Measurements from ENCODE around the gene SLC22A24.
"Not testable (repeated sequence)": the region's sequence is repeated elsewhere in the genome, so short reads cannot be mapped to it uniquely, and the experiment has no call there.

Gene SLC22A24, protein sequence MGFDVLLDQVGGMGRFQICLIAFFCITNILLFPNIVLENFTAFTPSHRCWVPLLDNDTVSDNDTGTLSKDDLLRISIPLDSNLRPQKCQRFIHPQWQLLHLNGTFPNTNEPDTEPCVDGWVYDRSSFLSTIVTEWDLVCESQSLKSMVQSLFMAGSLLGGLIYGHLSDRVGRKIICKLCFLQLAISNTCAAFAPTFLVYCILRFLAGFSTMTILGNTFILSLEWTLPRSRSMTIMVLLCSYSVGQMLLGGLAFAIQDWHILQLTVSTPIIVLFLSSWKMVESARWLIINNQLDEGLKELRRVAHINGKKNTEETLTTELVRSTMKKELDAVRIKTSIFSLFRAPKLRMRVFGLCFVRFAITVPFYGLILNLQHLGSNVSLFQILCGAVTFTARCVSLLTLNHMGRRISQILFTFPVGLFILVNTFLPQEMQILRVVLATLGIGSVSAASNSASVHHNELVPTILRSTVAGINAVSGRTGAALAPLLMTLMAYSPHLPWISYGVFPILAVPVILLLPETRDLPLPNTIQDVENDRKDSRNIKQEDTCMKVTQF

DNA sequence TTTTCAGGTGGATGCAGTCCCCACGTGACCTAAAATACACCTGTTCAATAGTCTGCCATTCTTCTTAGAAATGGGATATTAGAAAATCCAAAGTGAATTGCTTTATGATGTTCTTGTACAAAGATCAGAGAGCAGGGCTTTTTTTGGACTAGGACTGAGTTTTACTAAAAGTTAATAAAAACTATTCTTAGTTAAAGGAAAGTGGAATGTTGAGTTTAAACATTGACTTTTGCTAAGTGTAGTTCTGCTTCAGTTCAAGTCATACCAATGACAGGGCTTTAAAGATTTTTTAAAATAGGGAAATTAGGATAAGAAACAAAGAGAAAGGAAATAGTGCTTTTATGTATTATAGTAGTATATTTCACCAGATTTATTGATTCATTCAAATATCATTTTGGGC lies at the start of gene SLC22A24:
Gene SLC22A24, minus strand, starts transcription at position 101 of the 400 bp plus-strand sequence. CDS start 442 bp downstream, outside the sequence.
- no peak within 1 kb of the TSS for H3K4me3 ChIP-seq (ENCODE audit: low read length)
- H3K27me3 ChIP-seq (ENCODE audit: insufficient read depth, low read length) = no peaks in the 10 kb centered on the region

DNA sequence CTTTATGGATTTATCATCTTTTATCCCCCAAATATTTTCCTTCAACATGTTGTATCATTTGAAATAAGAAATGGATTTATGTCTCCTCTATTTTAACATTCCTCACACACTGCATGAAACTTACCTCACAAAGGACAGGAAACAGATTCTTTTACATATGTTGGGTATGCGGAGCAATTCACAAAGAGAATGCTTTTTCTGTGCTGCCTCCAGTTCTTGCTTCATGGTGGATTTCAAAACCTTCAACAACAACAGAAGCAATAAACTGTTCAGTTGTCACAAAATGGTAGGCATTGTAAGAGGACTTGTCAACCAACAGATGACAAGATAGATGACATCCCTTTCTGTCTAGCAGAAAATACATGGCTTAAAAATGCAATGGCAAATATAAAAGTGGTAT lies 36.5 kb upstream of the SLC22A24 start:
- no peaks in the 10 kb centered on the region for H3K4me1 ChIP-seq (ENCODE audit: insufficient read depth, low read length)
- H3K36me3 ChIP-seq (ENCODE audit: insufficient read depth, low read length) = no peaks in the 10 kb centered on the region
- no peak overlapping the region for H3K4me3 ChIP-seq (ENCODE audit: low read length)
- H3K9me3 ChIP-seq (ENCODE audit: low read length) = no peaks in the 10 kb centered on the region
- no peaks in the 10 kb centered on the region for H3K27me3 ChIP-seq (ENCODE audit: insufficient read depth, low read length)
- no peak overlapping the region for H2AFZ ChIP-seq (ENCODE audit: low read depth, low read length)

More for the DNA sequence above, at the start of gene SLC22A24:
- Histone ChIP-seq H3K4me1 (ENCODE audit: insufficient read depth, low read length) (no peaks in the 10 kb centered on the region), H3K9me3 (ENCODE audit: low read length) (no peaks in the 10 kb centered on the region), H3K36me3 (ENCODE audit: insufficient read depth, low read length) (no peaks in the 10 kb centered on the region), H2AFZ (ENCODE audit: low read depth, low read length) (no peak within 1 kb of the TSS)

DNA sequence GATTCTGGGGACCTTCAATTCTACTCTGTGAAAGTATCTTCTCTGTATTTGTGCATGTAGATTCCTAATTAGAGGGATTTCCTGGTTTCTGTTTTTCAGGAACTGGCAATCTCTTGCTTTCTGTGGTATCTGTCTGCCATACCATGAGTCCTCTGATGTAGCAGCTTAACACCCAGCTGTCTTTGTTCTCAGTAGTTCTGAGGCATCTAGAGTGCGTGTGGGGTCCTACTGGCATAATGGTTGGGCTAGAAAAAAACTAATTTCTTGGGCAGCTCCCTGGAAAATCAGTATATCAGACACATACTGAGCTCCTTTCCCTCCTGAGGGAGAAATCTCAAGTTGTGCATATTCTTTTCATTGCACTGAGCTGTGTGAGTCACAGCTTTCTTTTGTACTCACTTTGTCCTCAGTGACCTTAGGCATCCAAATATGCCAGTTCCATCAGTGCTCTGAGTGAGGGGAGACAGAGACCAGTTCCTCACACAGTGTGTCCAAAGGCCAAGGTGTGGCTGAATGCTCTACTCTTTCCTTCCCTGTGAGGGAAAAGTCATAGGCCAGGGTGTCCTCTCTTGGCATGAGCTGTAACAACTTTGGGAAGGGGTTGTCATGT lies 35.5 kb upstream of the SLC22A24 start:
- Histone ChIP-seq H3K4me3 (ENCODE audit: low read length) (no peak overlapping the region), H3K27me3 (ENCODE audit: insufficient read depth, low read length) (no peaks in the 10 kb centered on the region), H3K36me3 (ENCODE audit: insufficient read depth, low read length) (no peaks in the 10 kb centered on the region), H2AFZ (ENCODE audit: low read depth, low read length) (no peak overlapping the region), H3K4me1 (ENCODE audit: insufficient read depth, low read length) (no peaks in the 10 kb centered on the region), H3K9me3 (ENCODE audit: low read length) (no peaks in the 10 kb centered on the region)

DNA sequence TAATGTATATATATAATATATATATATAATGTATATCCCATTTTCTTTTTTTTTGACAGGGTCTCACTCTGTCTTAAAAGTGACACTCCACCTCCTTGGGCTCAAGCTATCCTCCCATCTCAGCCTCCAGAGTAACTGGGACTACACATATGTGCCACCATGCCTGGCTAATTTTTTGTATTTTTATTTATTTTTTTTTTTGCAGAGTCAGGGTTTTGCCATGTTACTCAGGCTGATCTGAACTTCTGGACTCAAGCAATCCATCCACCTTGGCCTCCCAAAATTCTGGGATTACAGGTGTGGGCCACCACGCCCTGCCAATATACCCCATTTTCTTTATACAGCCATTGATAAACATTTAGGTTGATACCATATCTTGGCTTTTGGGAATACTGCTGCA lies 33.9 kb upstream of the SLC22A24 start:
- Histone ChIP-seq H3K4me1 (ENCODE audit: insufficient read depth, low read length) (no peaks in the 10 kb centered on the region), H3K4me3 (ENCODE audit: low read length) (no peak overlapping the region), H2AFZ (ENCODE audit: low read depth, low read length) (no peak overlapping the region), H3K27me3 (ENCODE audit: insufficient read depth, low read length) (no peaks in the 10 kb centered on the region), H3K36me3 (ENCODE audit: insufficient read depth, low read length) (no peaks in the 10 kb centered on the region), H3K9me3 (ENCODE audit: low read length) (no peaks in the 10 kb centered on the region)

DNA sequence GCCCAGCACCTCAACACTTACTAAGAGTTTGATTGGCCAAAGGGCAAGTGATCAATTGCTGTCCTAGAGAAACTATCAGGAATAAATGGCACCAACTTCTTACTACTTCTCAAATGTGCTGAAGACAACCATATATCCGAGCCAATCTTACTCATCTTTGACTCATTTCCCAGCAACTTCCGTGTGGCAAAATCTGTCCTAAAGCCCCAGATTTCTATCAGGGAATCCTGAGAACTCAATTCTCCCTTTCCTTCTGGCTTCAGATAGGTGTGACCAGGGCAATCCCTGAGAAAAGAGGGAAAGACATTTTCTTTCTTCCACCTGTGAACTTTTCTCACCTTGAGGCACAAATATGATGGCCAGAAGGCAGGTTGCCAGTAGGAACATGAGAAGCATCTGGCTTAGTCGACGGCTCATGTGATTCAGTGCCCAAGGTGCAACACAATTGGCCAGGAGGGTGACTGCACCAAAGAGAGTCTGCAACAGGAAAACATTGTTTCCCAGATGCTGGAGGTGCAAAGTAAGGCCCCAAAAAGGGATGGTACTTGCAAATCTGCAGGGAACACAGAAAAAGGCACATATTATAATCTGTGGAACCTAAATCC lies 21.8 kb upstream of the SLC22A24 start:
- H3K9me3 ChIP-seq (ENCODE audit: low read length) = no peaks in the 10 kb centered on the region
- H3K4me1 ChIP-seq (ENCODE audit: insufficient read depth, low read length) = no peaks in the 10 kb centered on the region
- H3K36me3 ChIP-seq (ENCODE audit: insufficient read depth, low read length) = no peaks in the 10 kb centered on the region
- H2AFZ ChIP-seq (ENCODE audit: low read depth, low read length) = no peak overlapping the region
- no peaks in the 10 kb centered on the region for H3K27me3 ChIP-seq (ENCODE audit: insufficient read depth, low read length)
- no peak overlapping the region for H3K4me3 ChIP-seq (ENCODE audit: low read length)

DNA sequence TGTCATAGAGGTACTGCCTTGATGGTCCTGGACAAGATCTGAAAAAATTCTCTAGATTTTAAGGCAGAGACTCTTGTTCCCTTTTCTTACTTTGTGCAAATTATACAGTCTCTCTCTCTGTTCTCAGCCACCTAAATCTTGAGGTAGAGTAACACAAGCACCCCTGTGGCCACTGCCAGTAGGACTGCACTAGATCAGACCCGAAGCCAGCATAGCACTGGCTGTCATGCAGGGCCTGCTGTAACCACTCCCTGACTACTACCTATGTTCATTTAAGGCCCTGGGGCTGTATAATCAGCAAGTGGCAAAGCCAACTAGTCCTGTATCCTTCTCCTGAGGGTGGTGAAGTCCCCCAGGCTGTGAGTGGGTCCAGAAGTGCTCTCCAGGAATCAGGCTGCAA lies 11.8 kb upstream of the SLC22A24 start:
- Histone ChIP-seq H3K9me3 (ENCODE audit: low read length) (no peaks in the 10 kb centered on the region), H3K36me3 (ENCODE audit: insufficient read depth, low read length) (no peaks in the 10 kb centered on the region), H2AFZ (ENCODE audit: low read depth, low read length) (no peak overlapping the region), H3K4me3 (ENCODE audit: low read length) (no peak overlapping the region), H3K4me1 (ENCODE audit: insufficient read depth, low read length) (no peaks in the 10 kb centered on the region), H3K27me3 (ENCODE audit: insufficient read depth, low read length) (no peaks in the 10 kb centered on the region)

DNA sequence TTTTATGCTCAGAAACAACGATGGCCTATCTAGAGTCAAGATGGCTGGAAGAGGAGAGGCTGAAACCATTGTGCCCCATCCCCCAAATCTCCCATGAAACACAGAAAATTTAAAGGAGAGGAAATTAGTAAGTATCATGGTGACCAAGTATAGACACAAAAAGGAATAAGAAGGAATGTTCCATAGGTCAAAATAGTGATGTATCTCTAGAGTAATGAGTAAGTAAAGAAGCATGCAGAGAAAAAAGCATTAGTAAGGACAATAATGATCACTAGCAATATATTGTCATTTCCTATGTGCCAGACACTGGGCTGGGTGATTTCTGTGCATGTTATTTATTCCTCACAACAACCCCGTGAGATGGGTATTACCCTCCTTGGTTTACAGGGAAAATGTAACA lies 2.6 kb upstream of the SLC22A24 start:
- Histone ChIP-seq H3K27me3 (ENCODE audit: insufficient read depth, low read length) (no peaks in the 10 kb centered on the region), H3K4me1 (ENCODE audit: insufficient read depth, low read length) (no peaks in the 10 kb centered on the region), H2AFZ (ENCODE audit: low read depth, low read length) (no peak overlapping the region), H3K9me3 (ENCODE audit: low read length) (no peaks in the 10 kb centered on the region), H3K4me3 (ENCODE audit: low read length) (no peak overlapping the region), H3K36me3 (ENCODE audit: insufficient read depth, low read length) (no peaks in the 10 kb centered on the region)

DNA sequence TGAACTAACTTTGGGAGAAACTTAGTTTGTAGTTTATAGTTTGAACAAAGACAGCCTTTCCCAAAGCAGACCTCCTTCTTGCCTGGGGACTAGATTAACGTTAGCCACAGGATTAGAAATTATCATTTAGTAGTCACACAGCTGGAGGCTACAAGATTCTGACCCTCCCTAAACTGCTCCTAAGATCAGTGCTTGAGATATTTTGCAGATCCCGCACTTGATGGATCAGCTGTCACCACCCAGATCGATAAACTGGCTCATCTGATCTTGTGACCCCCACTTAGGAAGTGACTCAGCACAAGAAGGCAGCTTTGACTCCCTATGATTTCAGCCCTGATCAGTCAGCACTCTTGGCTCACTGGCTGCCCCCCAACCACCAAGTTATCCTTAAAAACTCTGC lies 1.6 kb downstream of the SLC22A24 start:
- Histone ChIP-seq H3K4me1 (ENCODE audit: insufficient read depth, low read length) (no peaks in the 10 kb centered on the region), H2AFZ (ENCODE audit: low read depth, low read length) (no peak overlapping the region), H3K36me3 (ENCODE audit: insufficient read depth, low read length) (no peaks in the 10 kb centered on the region), H3K4me3 (ENCODE audit: low read length) (no peak overlapping the region), H3K9me3 (ENCODE audit: low read length) (no peaks in the 10 kb centered on the region), H3K27me3 (ENCODE audit: insufficient read depth, low read length) (no peaks in the 10 kb centered on the region)

DNA sequence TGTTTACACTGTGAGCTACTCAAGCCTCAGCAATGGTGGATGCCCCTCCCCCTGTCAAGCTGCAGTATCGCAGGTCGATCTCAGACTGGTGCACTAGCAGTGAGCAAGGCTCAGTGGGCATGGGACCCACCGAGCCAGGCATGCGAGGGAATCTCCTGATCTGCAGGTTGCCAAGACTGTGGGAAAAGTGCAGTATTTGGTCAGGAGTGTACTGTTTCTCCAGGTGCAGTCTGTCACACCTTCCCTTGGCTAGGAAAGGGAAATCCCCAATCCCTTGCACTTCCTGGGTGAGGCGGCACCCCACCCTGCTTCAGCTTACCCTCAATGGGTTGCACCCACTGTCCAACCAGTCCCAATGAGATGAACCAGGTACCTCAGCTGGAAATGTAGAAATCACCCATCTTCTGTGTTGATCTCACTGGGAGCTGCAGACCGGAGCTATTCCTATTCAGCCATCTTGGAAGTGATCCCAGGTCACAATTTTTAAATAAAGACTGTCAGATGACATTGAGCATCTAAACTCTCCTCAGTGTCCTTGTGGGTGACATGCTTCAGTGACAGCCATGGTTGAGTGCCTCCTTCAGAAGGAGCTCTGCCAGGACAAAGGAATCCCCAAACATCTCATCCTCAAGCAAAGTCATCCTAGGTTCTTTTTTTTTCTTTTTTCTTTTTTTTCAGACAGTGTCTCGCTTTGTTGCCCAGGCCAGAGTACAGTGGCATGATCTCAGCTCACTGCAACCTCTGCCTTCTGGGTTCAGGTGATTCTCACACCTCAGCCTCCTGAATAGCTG lies 10.8 kb downstream of the SLC22A24 start:
- Histone ChIP-seq H3K4me1 (ENCODE audit: insufficient read depth, low read length) (no peaks in the 10 kb centered on the region), H3K9me3 (ENCODE audit: low read length) (no peaks in the 10 kb centered on the region), H2AFZ (ENCODE audit: low read depth, low read length) (no peak overlapping the region), H3K4me3 (ENCODE audit: low read length) (no peak overlapping the region), H3K27me3 (ENCODE audit: insufficient read depth, low read length) (no peaks in the 10 kb centered on the region), H3K36me3 (ENCODE audit: insufficient read depth, low read length) (no peaks in the 10 kb centered on the region)

DNA sequence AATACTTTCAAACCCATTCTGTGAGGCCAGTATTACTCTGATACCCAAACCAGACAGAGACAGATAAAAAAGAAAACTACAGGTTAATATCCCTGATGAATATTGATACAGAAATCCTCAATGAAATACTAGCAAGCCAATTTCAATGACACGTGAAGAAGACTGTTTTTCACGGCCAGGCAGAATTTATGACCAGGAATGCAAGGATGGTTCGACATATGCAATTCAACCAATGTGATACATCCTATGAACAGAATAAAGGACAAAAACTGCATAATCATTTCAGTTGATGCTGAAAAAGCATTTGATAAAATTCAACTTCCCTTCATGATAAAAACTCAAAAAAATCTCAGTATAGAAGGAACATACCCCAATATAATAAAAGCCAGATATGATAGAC lies 44.5 kb downstream of the SLC22A24 start:
- no peak overlapping the region for H3K4me3 ChIP-seq (ENCODE audit: low read length)
- no peaks in the 10 kb centered on the region for H3K4me1 ChIP-seq (ENCODE audit: insufficient read depth, low read length)
- no peaks in the 10 kb centered on the region for H3K36me3 ChIP-seq (ENCODE audit: insufficient read depth, low read length)
- no peak overlapping the region for H2AFZ ChIP-seq (ENCODE audit: low read depth, low read length)
- H3K27me3 ChIP-seq (ENCODE audit: insufficient read depth, low read length) = no peaks in the 10 kb centered on the region
- no peaks in the 10 kb centered on the region for H3K9me3 ChIP-seq (ENCODE audit: low read length)

DNA sequence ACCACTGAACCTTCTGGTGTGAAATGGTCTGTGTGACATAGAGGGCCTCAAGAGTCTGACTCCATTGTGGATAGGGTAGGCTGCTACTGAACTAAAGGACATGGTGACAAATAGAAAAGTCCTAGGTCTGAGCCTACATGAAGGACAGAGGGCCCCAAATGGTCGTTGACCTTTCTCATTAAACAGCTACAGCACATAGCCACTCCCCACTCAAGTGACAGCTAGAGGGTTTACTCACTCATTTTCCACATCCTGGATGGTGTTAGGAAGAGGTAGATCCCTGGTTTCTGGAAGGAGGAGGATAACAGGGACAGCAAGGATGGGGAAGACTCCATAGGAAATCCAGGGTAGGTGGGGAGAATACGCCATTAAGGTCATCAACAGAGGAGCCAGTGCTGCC lies 63.3 kb downstream of the SLC22A24 start:
- no peaks in the 10 kb centered on the region for H3K36me3 ChIP-seq (ENCODE audit: insufficient read depth, low read length)
- H3K27me3 ChIP-seq (ENCODE audit: insufficient read depth, low read length) = peaks cover 6% of the 10 kb centered on the region
- no peaks in the 10 kb centered on the region for H3K4me1 ChIP-seq (ENCODE audit: insufficient read depth, low read length)

DNA sequence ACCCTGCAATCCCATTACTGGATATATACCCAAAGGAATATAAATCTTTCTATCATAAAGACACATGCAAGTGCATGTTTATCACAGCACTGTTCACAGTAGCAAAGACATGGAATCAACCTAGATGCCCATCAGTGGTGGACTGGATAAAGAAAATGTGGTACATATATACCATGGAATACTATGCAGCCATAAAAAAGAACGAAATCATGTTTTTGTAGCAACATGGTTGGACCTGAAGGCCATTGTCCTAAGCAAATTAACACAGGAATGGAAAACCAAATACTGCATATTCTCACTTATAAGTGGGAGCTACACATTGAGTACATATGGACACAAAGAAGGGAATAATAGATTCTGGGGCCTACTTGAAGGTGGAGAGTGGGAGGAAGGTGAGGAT lies 97.8 kb downstream of the SLC22A24 start:
- not testable (repeated sequence) for H3K4me3 ChIP-seq (ENCODE audit: low read length); H2AFZ ChIP-seq (ENCODE audit: low read depth, low read length); H3K27me3 ChIP-seq (ENCODE audit: insufficient read depth, low read length); H3K4me1 ChIP-seq (ENCODE audit: insufficient read depth, low read length); H3K36me3 ChIP-seq (ENCODE audit: insufficient read depth, low read length); H3K9me3 ChIP-seq (ENCODE audit: low read length)

More for the DNA sequence above, 63.3 kb downstream of the SLC22A24 start:
- no peaks in the 10 kb centered on the region for H3K9me3 ChIP-seq (ENCODE audit: low read length)
- H2AFZ ChIP-seq (ENCODE audit: low read depth, low read length) = no peak overlapping the region
- H3K4me3 ChIP-seq (ENCODE audit: low read length) = no peak overlapping the region

DNA sequence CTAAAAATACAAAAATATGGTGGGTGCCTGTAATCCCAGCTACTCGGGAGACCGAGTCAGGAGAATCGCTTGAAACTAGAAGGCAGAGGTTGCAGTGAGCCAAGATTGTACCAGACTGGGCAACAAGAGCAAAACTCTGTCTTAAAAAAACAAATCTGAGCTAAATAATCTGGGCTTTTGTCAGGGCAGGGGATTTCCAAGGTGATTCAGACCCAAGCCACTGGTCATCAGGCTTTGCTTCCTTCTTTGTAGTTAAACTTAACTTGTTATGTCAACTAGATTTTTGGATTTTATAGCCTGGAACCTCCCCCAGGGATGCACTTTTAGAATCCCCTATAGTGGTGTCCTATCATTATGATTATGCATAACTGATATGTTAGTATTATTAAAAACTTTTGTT lies 101.4 kb downstream of the SLC22A24 start:
- Histone ChIP-seq H2AFZ (ENCODE audit: low read depth, low read length) (no peak overlapping the region), H3K4me1 (ENCODE audit: insufficient read depth, low read length) (no peaks in the 10 kb centered on the region), H3K27me3 (ENCODE audit: insufficient read depth, low read length) (no peaks in the 10 kb centered on the region), H3K9me3 (ENCODE audit: low read length) (no peaks in the 10 kb centered on the region), H3K36me3 (ENCODE audit: insufficient read depth, low read length) (no peaks in the 10 kb centered on the region), H3K4me3 (ENCODE audit: low read length) (no peak overlapping the region)
